Type B pancreatic cell (in vitro differentiated cells): Measurements from ENCODE around the gene GFRA1. TPM values are rescaled to one million over a fixed set of nuclear protein-coding genes. Genes with fewer than 3 reads are reported as not detected.

Experiments used
- DNase-seq: peaks from one replicate; pipeline ENCODE4 v3.0.0; 2021; ENCODE audit warnings: mixed read lengths; ENCODE audit not compliant: unreplicated experiment; ENCODE audit errors: extremely low spot score
- H3K27ac Mint-ChIP-seq: 2 replicates; pipeline ENCODE4 v1.8.0; 2021; ENCODE audit warnings: mild to moderate bottlenecking, mixed read lengths
- H3K27me3 Mint-ChIP-seq: 2 replicates; pipeline ENCODE4 v1.8.0; 2021; ENCODE audit warnings: mixed read lengths
- H3K36me3 Mint-ChIP-seq: 2 replicates; pipeline ENCODE4 v1.8.0; 2021; ENCODE audit warnings: mixed read lengths
- H3K4me1 Mint-ChIP-seq: one replicate; pipeline ENCODE4 v1.8.0; 2021; ENCODE audit warnings: mixed read lengths; ENCODE audit not compliant: unreplicated experiment
- H3K4me3 Mint-ChIP-seq: 2 replicates; pipeline ENCODE4 v1.8.0; 2021; ENCODE audit warnings: mild to moderate bottlenecking, mixed read lengths
- H3K9me3 Mint-ChIP-seq: 2 replicates; pipeline ENCODE4 v1.8.0; 2021; ENCODE audit warnings: mixed read lengths
- CTCF ChIP-seq: fragments of 200-600 bp; sonication (generic); conservative IDR thresholded peaks from 2 replicates; pipeline ENCODE4 v1.5.0; 2021; ENCODE audit warnings: antibody characterized with exemption, mild to moderate bottlenecking
- total RNA-seq: library from RNA; stranded (reverse); gene quantifications from 2 replicates; pipeline ENCODE4 v1.2.1, GENCODE V29; 2021; ENCODE audit warnings: low replicate concordance

GFRA1 gene
- total RNA-seq, 1 donor from 2014 or later: 45.6 TPM

- Mint-ChIP-seq H3K27me3 (peaks cover 3% of the 10 kb centered on the region), H3K27ac (no peak overlapping the region), H3K36me3 (peaks cover 3% of the 10 kb centered on the region), H3K4me1 (peaks cover 7% of the 10 kb centered on the region), H3K4me3 (no peak overlapping the region), H3K9me3 (peaks cover 3% of the 10 kb centered on the region)
- DNase-seq: no peak
- TF ChIP-seq CTCF: no peak
Observed at GRCh38 chr10:116163333-116164131, 109.5 kb downstream of the GFRA1 start.

DNA sequence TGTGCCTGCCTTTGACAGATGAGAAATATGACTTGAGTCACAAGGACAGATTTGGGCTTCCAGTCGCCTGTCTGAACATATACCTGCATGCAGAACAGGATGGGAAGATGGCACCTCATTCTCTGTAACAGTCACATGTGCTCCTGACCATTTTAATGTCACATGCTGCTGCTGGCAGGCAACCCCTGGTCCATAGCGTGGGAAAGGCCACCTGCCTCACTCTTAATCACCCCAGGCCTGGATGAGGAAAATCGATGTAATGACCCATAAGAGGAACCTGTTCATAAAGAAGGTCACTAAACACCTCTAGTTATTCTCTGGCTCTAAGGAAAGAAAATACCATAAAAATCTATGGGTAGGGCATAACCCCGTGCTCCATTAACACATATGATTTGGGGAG, 110.2 kb downstream of the GFRA1 start:
- no peak for TF ChIP-seq CTCF
- no peak overlapping the region for H3K4me3 Mint-ChIP-seq
- peaks cover 3% of the 10 kb centered on the region for H3K27me3 Mint-ChIP-seq
- H3K27ac Mint-ChIP-seq: no peak overlapping the region
- H3K9me3 Mint-ChIP-seq: peaks cover 3% of the 10 kb centered on the region
- DNase-seq: no peak
- H3K36me3 Mint-ChIP-seq: peaks cover 3% of the 10 kb centered on the region
- peaks cover 5% of the 10 kb centered on the region for H3K4me1 Mint-ChIP-seq

DNA sequence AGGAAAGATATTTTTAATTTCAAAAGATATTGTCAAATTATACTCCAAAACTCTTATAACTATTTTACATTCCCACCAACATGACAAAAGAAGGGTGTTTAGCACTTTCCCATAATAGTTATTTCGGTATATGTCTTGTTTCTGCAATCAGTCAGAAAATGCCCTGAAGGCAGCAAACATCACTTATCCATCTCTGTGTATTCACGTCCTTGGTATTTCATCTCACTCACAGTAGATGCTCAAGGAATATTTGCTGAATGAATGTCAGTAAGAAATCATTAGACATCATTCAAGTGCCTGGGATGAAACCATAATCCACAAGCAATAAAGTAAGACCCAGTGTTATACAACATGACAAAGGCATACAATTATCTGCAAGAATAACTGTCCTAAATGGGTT, 112.7 kb downstream of the GFRA1 start:
- no peak for TF ChIP-seq CTCF
- no peak overlapping the region for H3K4me3 Mint-ChIP-seq
- peaks cover 3% of the 10 kb centered on the region for H3K36me3 Mint-ChIP-seq

DNA sequence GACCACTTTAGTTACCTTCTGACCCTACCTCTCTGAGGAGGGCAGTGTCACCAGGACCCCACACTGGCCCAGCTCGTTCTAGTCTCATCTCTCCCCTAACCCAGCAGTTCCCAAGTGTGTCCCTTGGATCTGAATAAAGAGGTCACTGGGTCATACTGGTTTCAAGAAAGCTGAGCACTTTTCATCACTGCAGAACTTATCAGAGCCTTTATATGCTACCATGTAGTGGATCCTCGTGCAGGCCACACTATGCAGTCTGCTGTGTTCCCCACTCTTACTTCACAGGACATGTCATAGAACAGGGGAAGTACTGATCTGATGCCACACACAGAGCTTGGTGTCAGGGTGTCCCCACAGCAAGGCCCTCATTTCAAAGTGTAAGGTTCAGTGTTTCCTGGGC, 113.8 kb downstream of the GFRA1 start:
- Mint-ChIP-seq H3K27me3 (peaks cover 7% of the 10 kb centered on the region), H3K4me3 (no peak overlapping the region), H3K4me1 (no peaks in the 10 kb centered on the region), H3K36me3 (no peaks in the 10 kb centered on the region), H3K9me3 (no peaks in the 10 kb centered on the region), H3K27ac (no peak overlapping the region)
- DNase-seq: no peak
- TF ChIP-seq CTCF: no peak

More for the DNA sequence above, 112.7 kb downstream of the GFRA1 start:
- Mint-ChIP-seq H3K27ac (no peak overlapping the region), H3K4me1 (peaks cover 5% of the 10 kb centered on the region), H3K9me3 (no peaks in the 10 kb centered on the region), H3K27me3 (peaks cover 7% of the 10 kb centered on the region)
- no peak for DNase-seq

GRCh38 chr10:116158036-116158435, 115.0 kb downstream of the GFRA1 start:
- TF ChIP-seq CTCF: no peak
- Mint-ChIP-seq H3K27me3 (peaks cover 6% of the 10 kb centered on the region), H3K4me1 (no peaks in the 10 kb centered on the region), H3K27ac (no peak overlapping the region), H3K9me3 (no peaks in the 10 kb centered on the region), H3K36me3 (no peaks in the 10 kb centered on the region), H3K4me3 (no peak overlapping the region)
- no peak for DNase-seq
